ENCODE results near the gene WDR86. TPM values are rescaled to one million over a fixed set of nuclear protein-coding genes. Genes with fewer than 3 reads are reported as not detected.
A peak's percentile ranks its signal among the peaks of the same experiment; 100 is the strongest.

WDR86 gene
- total RNA-seq, 6 experiments from 2014 or later, result 0.31 to 0.74 (median 0.44) TPM; not detected in 1

DNA sequence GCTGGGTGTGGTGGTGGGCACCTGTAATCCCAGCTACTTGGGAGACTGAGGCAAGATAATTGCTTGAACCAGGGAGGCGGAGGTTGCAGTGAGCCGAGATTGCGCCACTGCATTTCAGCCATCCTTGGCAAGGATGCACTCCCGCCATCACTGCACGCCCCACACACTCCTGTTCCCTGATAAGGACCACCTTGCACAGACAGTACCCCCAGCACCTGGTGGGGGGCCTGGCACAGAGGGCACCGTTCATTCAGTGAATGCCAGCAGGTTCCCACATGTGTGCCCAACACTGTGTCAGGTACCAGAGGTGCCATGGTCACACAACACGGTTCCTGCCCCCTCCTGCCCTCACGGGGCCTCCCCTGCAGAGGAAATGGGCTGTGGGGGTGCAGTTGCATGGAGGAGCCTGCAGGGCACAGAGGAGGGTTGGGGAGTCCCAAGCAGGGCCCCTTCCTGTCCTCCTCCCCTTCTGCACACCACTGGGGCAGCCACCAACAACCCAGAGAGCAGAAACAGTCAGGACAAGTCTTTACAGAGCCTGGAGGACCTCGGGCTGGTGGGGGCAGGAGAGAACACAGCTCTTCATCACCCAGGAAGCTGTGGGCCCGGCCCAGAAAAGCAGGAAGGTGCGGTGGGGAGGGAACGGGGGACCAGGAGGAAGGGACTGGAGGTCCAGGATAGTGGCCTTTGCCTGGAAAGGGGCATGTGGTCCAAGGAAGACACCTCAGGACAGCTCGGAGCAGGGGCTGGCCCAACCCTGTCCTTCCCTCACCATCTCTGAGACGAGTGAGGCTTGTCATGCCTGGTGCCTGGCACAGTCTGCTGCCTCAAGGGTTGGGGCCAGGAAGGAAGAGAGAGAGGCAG, 23.1 kb upstream of the WDR86 start:
- Histone ChIP-seq H3K4me3 (no peak overlapping the region), H3K9me3 (no peaks in the 10 kb centered on the region), H3K27ac (no peak overlapping the region), H3K27me3 (no peaks in the 10 kb centered on the region), H3K36me3 (no peaks in the 10 kb centered on the region), H3K4me1 (no peaks in the 10 kb centered on the region)
- ATAC-seq, result no peak
- intact Hi-C loops (cut with DNase I), result no loop called here
- TF ChIP-seq, protein P1, sequence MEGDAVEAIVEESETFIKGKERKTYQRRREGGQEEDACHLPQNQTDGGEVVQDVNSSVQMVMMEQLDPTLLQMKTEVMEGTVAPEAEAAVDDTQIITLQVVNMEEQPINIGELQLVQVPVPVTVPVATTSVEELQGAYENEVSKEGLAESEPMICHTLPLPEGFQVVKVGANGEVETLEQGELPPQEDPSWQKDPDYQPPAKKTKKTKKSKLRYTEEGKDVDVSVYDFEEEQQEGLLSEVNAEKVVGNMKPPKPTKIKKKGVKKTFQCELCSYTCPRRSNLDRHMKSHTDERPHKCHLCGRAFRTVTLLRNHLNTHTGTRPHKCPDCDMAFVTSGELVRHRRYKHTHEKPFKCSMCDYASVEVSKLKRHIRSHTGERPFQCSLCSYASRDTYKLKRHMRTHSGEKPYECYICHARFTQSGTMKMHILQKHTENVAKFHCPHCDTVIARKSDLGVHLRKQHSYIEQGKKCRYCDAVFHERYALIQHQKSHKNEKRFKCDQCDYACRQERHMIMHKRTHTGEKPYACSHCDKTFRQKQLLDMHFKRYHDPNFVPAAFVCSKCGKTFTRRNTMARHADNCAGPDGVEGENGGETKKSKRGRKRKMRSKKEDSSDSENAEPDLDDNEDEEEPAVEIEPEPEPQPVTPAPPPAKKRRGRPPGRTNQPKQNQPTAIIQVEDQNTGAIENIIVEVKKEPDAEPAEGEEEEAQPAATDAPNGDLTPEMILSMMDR (IDR thresholded peaks at IDR 0.05), result no peak
- no peak for TF ChIP-seq POLR2A (IDR thresholded peaks at IDR 0.05)
- DNase-seq, result no peak
- 67% methylated on average over 10 of the region's 14 CpGs for WGBS (ENCODE audit: insufficient coverage, low coverage, low lambda C conversion rate, missing lambda C conversion rate)

- DNase-seq, result no peak
- H3K4me1 ChIP-seq, result no peaks in the 10 kb centered on the region
- ATAC-seq, result no peak
- no peaks in the 10 kb centered on the region for H3K9me3 ChIP-seq
- no CpG with 5 or more reads among the region's 25 CpGs for WGBS (ENCODE audit: insufficient coverage, low coverage, low lambda C conversion rate, missing lambda C conversion rate)
- H3K27me3 ChIP-seq, result no peaks in the 10 kb centered on the region
- no peak overlapping the region for H3K4me3 ChIP-seq
- no peaks in the 10 kb centered on the region for H3K36me3 ChIP-seq
- TF ChIP-seq, protein P1 (IDR thresholded peaks at IDR 0.05), result no peak
- no peak for TF ChIP-seq POLR2A (IDR thresholded peaks at IDR 0.05)
- intact Hi-C loops (cut with DNase I), result no loop called here
- H3K27ac ChIP-seq, result no peak overlapping the region
Observed at GRCh38 chr7:151431768-151432311, 22.0 kb upstream of the WDR86 start.

GRCh38 chr7:151431281-151431767, 21.5 kb upstream of the WDR86 start:
- TF ChIP-seq POLR2A (IDR thresholded peaks at IDR 0.05), result no peak
- Histone ChIP-seq H3K9me3 (no peaks in the 10 kb centered on the region), H3K4me3 (no peak overlapping the region), H3K4me1 (no peaks in the 10 kb centered on the region), H3K36me3 (no peaks in the 10 kb centered on the region), H3K27me3 (no peaks in the 10 kb centered on the region), H3K27ac (no peak overlapping the region)
- WGBS (ENCODE audit: insufficient coverage, low coverage, low lambda C conversion rate, missing lambda C conversion rate), result 88% methylated on average over 4 of the region's 13 CpGs
- DNase-seq, result no peak
- intact Hi-C loops (cut with DNase I), result no loop called here
- no peak for ATAC-seq

DNA sequence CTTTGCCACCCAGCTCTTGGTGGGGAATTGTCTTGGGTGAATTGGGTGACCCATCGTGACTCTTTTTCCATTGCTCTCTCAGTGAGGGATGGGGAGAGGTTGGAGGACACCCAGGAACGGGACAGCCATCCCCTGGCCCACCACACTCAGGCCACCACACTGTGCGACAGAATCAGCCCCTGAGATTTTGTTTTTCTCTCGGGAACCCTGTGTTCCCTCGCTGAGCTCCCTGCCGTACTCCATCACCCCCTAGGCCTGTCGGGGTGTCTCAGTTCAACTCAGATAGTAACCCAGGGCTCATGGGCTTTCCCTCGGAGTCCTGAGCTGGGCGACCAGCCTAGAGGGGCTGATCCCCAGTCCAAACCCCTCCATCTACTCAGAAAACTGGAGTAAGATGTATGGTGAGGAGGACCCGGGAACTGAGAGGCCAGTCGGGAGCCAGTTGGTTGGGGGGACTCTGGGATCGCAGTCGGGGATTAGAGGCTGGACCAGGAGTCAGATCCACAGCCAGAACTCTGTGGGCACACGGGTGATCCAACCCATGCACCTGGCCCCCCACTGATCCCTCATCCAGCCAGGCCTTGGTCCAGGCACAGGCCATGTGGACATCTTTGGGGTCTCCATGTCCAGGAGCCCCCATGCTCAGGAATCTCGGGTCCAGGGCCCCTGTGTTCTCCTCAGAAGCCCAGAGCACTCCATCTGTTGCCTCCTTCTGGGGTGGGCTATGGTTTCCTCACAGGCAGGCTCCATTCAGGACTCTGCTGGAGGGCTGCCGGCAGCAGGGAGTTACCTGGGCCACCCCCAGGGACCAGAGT, 20.8 kb upstream of the WDR86 start:
- WGBS (ENCODE audit: insufficient coverage, low coverage, low lambda C conversion rate, missing lambda C conversion rate), result 66% methylated on average over 4 of the region's 16 CpGs
- no peaks in the 10 kb centered on the region for H3K36me3 ChIP-seq
- intact Hi-C loops (cut with DNase I), result no loop called here
- ATAC-seq (no peak), DNase-seq (no peak)
- TF ChIP-seq POLR2A (IDR thresholded peaks at IDR 0.05), result no peak
- H3K27ac ChIP-seq, result no peak overlapping the region
- H3K4me3 ChIP-seq, result no peak overlapping the region
- no peaks in the 10 kb centered on the region for H3K9me3 ChIP-seq
- no peaks in the 10 kb centered on the region for H3K4me1 ChIP-seq
- no peaks in the 10 kb centered on the region for H3K27me3 ChIP-seq

GRCh38 chr7:151429560-151430331, 19.9 kb upstream of the WDR86 start:
- TF ChIP-seq POLR2A (IDR thresholded peaks at IDR 0.05), result no peak
- TF ChIP-seq, protein P1 (IDR thresholded peaks at IDR 0.05), result no peak
- ATAC-seq (peak in 3 of 4 donors; percentile 12 to 60 (median 30)), DNase-seq (no peak)
- Histone ChIP-seq H3K27me3 (no peaks in the 10 kb centered on the region), H3K4me3 (no peak overlapping the region), H3K4me1 (no peaks in the 10 kb centered on the region), H3K27ac (no peak overlapping the region), H3K9me3 (no peaks in the 10 kb centered on the region), H3K36me3 (no peaks in the 10 kb centered on the region)
- WGBS (ENCODE audit: insufficient coverage, low coverage, low lambda C conversion rate, missing lambda C conversion rate), result 41% methylated on average over 8 of the region's 10 CpGs
- intact Hi-C loops (cut with DNase I), result loop anchor here in 1 of 2 donors (10.0 kb wide), 1 partner anchor 125 kb away; no protein-coding TSS in a partner anchor
